ENCODE results near the gene LMBRD1. TPM values are rescaled to one million over a fixed set of nuclear protein-coding genes. Genes with fewer than 3 reads are reported as not detected.

LMBRD1 gene
- total RNA-seq, 1 experiment from 2014 or later: 17.0 TPM

- Histone ChIP-seq H2AK5ac (ENCODE audit: insufficient read length, low read length) (no peak overlapping the region), H4K8ac (replicated peaks; ENCODE audit: insufficient read length, low read depth, low read length) (no peak overlapping the region), H2BK15ac (ENCODE audit: low read depth, low read length) (no peak overlapping the region), H3K23ac (ENCODE audit: insufficient read length, low read depth, low read length) (no peak overlapping the region), H3K56ac (ENCODE audit: insufficient read length, low read depth, low read length) (no peak overlapping the region), H3K4ac (ENCODE audit: low read depth, low read length) (no peak overlapping the region), H2BK120ac (ENCODE audit: low read depth, low read length, poor library complexity, severe bottlenecking) (no peak overlapping the region), H3K27me3 (ENCODE audit: insufficient read depth, low read length) (no peaks in the 10 kb centered on the region), H3K27ac (ENCODE audit: insufficient read length, low read depth, low read length) (no peak overlapping the region), H4K5ac (ENCODE audit: insufficient read length, low read depth, low read length) (no peak overlapping the region), H2AFZ (ENCODE audit: low read length) (no peak overlapping the region), H3K23me2 (ENCODE audit: insufficient read length, low read depth, low read length, poor library complexity, severe bottlenecking) (no peaks in the 10 kb centered on the region), H3T11ph (ENCODE audit: low read length) (no peak overlapping the region), H3K9ac (ENCODE audit: extremely low read depth, insufficient read length, low read length) (no peak overlapping the region), H4K91ac (ENCODE audit: insufficient read length, low read depth, low read length) (no peak overlapping the region), H3K14ac (ENCODE audit: insufficient read depth, low read length) (no peak overlapping the region), H3K4me1 (ENCODE audit: insufficient read depth, low read length) (no peaks in the 10 kb centered on the region), H2BK12ac (ENCODE audit: insufficient read length, low read depth, low read length) (no peak overlapping the region), H3K9me3 (ENCODE audit: control insufficient read depth, low read depth, low read length) (no peaks in the 10 kb centered on the region), H3K18ac (ENCODE audit: insufficient read length, low read depth, low read length) (no peak overlapping the region), H3K79me1 (ENCODE audit: insufficient read depth, low read depth, low read length, poor library complexity, severe bottlenecking) (no peaks in the 10 kb centered on the region), H3K4me2 (ENCODE audit: insufficient read depth, insufficient read length, low read length) (no peak overlapping the region), H4K20me1 (ENCODE audit: control insufficient read depth, insufficient read depth, insufficient read length) (no peaks in the 10 kb centered on the region), H2BK5ac (ENCODE audit: insufficient read length, low read length) (no peak overlapping the region), H2BK20ac (ENCODE audit: low read depth, low read length, poor library complexity, severe bottlenecking) (no peak overlapping the region), H3K79me2 (ENCODE audit: insufficient read depth, low read length) (no peaks in the 10 kb centered on the region)
- no peak for DNase-seq
- Mint-ChIP-seq H3K4me1 (no peaks in the 10 kb centered on the region), H3K9me3 (no peaks in the 10 kb centered on the region), H3K27ac (no peak overlapping the region; a peak in 1 of 7 replicates), H3K36me3 (ENCODE audit: insufficient read depth in 1 of 3, low read depth in 3 of 3) (peaks cover 0 to 7% (median 3%) of the 10 kb centered on the region in 3 experiments; a peak in 1 of 7 replicates), H3K4me3 (no peak overlapping the region), H3K27me3 (ENCODE audit: low read depth) (no peaks in the 10 kb centered on the region)
- TF ChIP-seq, protein P1, sequence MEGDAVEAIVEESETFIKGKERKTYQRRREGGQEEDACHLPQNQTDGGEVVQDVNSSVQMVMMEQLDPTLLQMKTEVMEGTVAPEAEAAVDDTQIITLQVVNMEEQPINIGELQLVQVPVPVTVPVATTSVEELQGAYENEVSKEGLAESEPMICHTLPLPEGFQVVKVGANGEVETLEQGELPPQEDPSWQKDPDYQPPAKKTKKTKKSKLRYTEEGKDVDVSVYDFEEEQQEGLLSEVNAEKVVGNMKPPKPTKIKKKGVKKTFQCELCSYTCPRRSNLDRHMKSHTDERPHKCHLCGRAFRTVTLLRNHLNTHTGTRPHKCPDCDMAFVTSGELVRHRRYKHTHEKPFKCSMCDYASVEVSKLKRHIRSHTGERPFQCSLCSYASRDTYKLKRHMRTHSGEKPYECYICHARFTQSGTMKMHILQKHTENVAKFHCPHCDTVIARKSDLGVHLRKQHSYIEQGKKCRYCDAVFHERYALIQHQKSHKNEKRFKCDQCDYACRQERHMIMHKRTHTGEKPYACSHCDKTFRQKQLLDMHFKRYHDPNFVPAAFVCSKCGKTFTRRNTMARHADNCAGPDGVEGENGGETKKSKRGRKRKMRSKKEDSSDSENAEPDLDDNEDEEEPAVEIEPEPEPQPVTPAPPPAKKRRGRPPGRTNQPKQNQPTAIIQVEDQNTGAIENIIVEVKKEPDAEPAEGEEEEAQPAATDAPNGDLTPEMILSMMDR (conservative IDR thresholded peaks at IDR 0.05): no peak
Measured at GRCh38 chr6:69693762-69694161, 103.0 kb downstream of the LMBRD1 start.

Data from H9 (cell line).